Skeletal muscle tissue (tissue), 4 donors: ENCODE measurements around the gene SIPA1L2. TPM values are rescaled to one million over a fixed set of nuclear protein-coding genes. Genes with fewer than 3 reads are reported as not detected.

Experiments
- H3K27ac ChIP-seq: one replicate; pipeline ENCODE4 v1.7.0; 2013; ENCODE audit warnings: mild to moderate bottlenecking, low read depth, low read length, inconsistent platforms
- H3K27me3 ChIP-seq, 3 donors: one replicate each; pipeline ENCODE4 v1.7.0; 2013; ENCODE audit warnings: low read length in 3 of 3; ENCODE audit not compliant: control insufficient read depth in 3 of 3, insufficient read depth in 3 of 3
- H3K36me3 ChIP-seq, 3 donors: one replicate each; pipeline ENCODE4 v1.7.0; 2013; ENCODE audit warnings: low read length in 3 of 3; ENCODE audit not compliant: control insufficient read depth in 3 of 3, insufficient read depth in 3 of 3
- H3K4me1 ChIP-seq, 3 donors: one replicate each; pipeline ENCODE4 v1.7.0; 2013; ENCODE audit warnings: low read length in 3 of 3, mild to moderate bottlenecking in 3 of 3; ENCODE audit not compliant: control insufficient read depth in 3 of 3, insufficient read depth in 3 of 3
- H3K4me3 ChIP-seq, 3 donors: one replicate each; pipeline ENCODE4 v1.7.0; 2013; ENCODE audit warnings: low read length in 3 of 3
- H3K9ac ChIP-seq, 3 donors: one replicate each; pipeline ENCODE4 v1.7.0; 2013; ENCODE audit warnings: low read length in 3 of 3, mild to moderate bottlenecking in 3 of 3, moderate library complexity in 2 of 3, low read depth in 1 of 3
- H3K9me3 ChIP-seq, 3 donors: one replicate each; pipeline ENCODE4 v1.7.0; 2013; ENCODE audit warnings: low read length in 3 of 3; ENCODE audit not compliant: control insufficient read depth in 3 of 3
- total RNA-seq: library from RNA; depleted of rRNA; stranded (reverse); fragments of >200 nt; gene quantifications from one replicate; pipeline ENCODE4 v1.2.3, GENCODE V29; 2014
- donor health status: Osteomylitis.

The SIPA1L2 gene
- total RNA-seq, 1 donor from 2014 or later: 53.2 TPM

- peak overlapping the region in 1 of 3 donors; percentile 73 for H3K4me3 ChIP-seq
- peaks cover 7 to 33% (median 8%) of the 10 kb centered on the region in 3 donors for H3K4me1 ChIP-seq
- no peak overlapping the region for H3K27ac ChIP-seq
Measured at GRCh38 chr1:232627645-232628334, 2.1 kb downstream of the SIPA1L2 start.

GRCh38 chr1:232627171-232627570, 2.8 kb downstream of the SIPA1L2 start:
- H3K27ac ChIP-seq: no peak overlapping the region
- H3K36me3 ChIP-seq: no peaks in the 10 kb centered on the region
- H3K4me3 ChIP-seq: no peak overlapping the region
- peak overlapping the region in 1 of 3 donors; percentile 17 for H3K9ac ChIP-seq
- no peaks in the 10 kb centered on the region for H3K27me3 ChIP-seq
- H3K9me3 ChIP-seq: no peaks in the 10 kb centered on the region
- peaks cover 7 to 35% (median 8%) of the 10 kb centered on the region in 3 donors for H3K4me1 ChIP-seq

More at GRCh38 chr1:232627645-232628334, 2.1 kb downstream of the SIPA1L2 start:
- Histone ChIP-seq H3K36me3 (no peaks in the 10 kb centered on the region), H3K9me3 (no peaks in the 10 kb centered on the region), H3K9ac (no peak overlapping the region), H3K27me3 (no peaks in the 10 kb centered on the region)

DNA sequence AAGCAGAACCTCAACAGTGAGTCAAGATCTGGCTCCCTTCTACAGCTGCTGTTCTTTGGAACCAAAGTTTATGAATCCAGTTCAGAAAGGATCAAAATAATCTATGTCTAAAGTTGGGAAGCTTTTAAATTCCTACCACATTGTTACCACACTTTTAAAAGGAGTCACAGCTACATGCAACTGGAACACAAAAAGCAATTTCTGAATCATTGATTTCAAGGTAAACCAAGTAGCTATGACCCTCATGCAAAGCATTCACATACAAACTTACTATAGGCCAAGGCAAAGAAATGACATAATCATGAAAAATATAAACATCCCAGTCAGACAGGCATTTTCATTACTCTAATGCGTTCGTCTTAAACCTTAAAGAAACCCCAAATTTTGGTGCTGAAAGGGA, 3.5 kb downstream of the SIPA1L2 start:
- Histone ChIP-seq H3K27ac (no peak overlapping the region), H3K36me3 (no peaks in the 10 kb centered on the region), H3K4me1 (peaks cover 7 to 35% (median 8%) of the 10 kb centered on the region in 3 donors), H3K4me3 (no peak overlapping the region), H3K9me3 (no peaks in the 10 kb centered on the region), H3K27me3 (no peaks in the 10 kb centered on the region), H3K9ac (no peak overlapping the region)

DNA sequence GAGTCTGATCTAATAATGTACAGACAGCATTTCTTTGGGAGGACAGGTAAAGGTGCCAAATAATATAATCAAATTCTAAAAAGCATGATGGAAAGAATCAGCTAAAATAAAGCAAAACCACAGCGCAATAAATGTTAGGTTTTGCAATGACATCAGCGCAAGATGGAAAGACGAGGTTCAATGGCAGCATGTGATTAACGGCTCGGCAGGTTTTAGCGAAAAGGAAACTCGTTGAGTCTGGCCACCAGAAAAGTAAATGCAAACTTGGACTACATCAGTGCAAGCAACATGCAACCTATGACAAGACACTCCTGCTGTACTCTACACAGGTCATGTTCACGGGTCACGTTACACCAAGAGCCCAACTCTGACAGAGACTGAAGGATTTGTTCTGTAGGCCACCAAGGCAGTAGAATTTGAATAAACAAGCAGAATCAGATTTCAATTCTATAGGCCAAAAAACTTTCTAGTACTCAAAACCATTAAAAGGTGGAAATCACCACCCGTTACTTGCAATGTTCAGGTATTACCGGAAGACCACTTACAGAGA, 4.5 kb downstream of the SIPA1L2 start:
- no peak overlapping the region for H3K9ac ChIP-seq
- no peaks in the 10 kb centered on the region for H3K36me3 ChIP-seq
- no peak overlapping the region for H3K27ac ChIP-seq
- H3K4me1 ChIP-seq: peaks cover 5 to 36% (median 9%) of the 10 kb centered on the region in 3 donors
- no peaks in the 10 kb centered on the region for H3K27me3 ChIP-seq
- no peaks in the 10 kb centered on the region for H3K9me3 ChIP-seq
- H3K4me3 ChIP-seq: no peak overlapping the region

GRCh38 chr1:232624546-232625281, 5.2 kb downstream of the SIPA1L2 start:
- Histone ChIP-seq H3K27me3 (no peaks in the 10 kb centered on the region), H3K4me1 (peaks cover 9 to 42% (median 13%) of the 10 kb centered on the region in 3 donors), H3K27ac (no peak overlapping the region), H3K36me3 (no peaks in the 10 kb centered on the region), H3K9me3 (no peaks in the 10 kb centered on the region), H3K9ac (no peak overlapping the region), H3K4me3 (no peak overlapping the region)

DNA sequence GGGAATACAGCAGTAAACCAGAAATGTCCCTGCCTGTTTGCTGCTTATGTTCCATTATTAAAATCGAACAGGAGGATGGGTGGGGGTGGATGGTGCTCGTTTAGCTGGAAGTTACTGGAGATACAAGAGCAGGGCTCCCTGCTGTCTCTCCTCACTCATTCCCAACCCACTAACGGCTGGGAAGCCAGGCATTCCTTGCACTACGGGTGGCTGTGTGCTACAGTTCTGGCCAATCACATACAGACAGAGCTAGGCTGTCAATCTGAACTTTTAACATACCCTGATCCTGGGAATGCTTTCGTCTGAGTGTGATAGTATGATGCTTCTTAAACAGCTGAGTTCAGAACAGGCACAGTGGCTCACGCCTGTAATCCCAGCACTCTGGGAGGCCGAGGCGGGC, 7.0 kb downstream of the SIPA1L2 start:
- H3K27ac ChIP-seq: no peak overlapping the region
- H3K27me3 ChIP-seq: no peaks in the 10 kb centered on the region
- peaks cover 6 to 45% (median 9%) of the 10 kb centered on the region in 3 donors for H3K4me1 ChIP-seq
- no peaks in the 10 kb centered on the region for H3K36me3 ChIP-seq
- H3K9me3 ChIP-seq: no peaks in the 10 kb centered on the region
- H3K9ac ChIP-seq: no peak overlapping the region
- no peak overlapping the region for H3K4me3 ChIP-seq

- Histone ChIP-seq H3K27ac (no peak overlapping the region), H3K9me3 (no peaks in the 10 kb centered on the region), H3K4me3 (no peak overlapping the region)
Measured at GRCh38 chr1:232622378-232622777, 7.6 kb downstream of the SIPA1L2 start.

DNA sequence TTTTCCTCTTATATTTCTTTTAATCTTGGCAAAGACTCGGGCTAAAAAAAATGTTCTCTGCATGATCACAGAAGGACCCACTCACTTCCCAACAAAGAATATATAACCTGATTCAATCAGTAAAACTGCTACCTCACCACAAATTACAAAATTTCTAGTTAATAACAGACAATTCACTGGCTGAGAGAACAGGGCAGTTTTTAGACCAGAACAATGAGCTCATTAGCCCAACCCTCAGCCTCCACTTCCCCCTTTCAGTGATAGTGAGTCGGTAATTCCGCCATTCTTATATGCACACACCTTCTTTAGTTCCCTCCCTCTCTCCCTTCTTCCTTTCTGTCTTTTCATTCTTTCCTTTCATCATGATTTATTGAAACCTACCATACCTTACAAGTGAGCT, 8.9 kb downstream of the SIPA1L2 start:
- Histone ChIP-seq H3K27me3 (no peaks in the 10 kb centered on the region), H3K27ac (peak overlapping the region; percentile 65), H3K9me3 (no peaks in the 10 kb centered on the region), H3K36me3 (no peaks in the 10 kb centered on the region), H3K4me3 (no peak overlapping the region), H3K9ac (no peak overlapping the region), H3K4me1 (peaks cover 6 to 39% (median 9%) of the 10 kb centered on the region in 3 donors)

More at GRCh38 chr1:232622378-232622777, 7.6 kb downstream of the SIPA1L2 start:
- H3K36me3 ChIP-seq: no peaks in the 10 kb centered on the region
- no peak overlapping the region for H3K9ac ChIP-seq
- H3K4me1 ChIP-seq: peaks cover 6 to 43% (median 9%) of the 10 kb centered on the region in 3 donors
- no peaks in the 10 kb centered on the region for H3K27me3 ChIP-seq

DNA sequence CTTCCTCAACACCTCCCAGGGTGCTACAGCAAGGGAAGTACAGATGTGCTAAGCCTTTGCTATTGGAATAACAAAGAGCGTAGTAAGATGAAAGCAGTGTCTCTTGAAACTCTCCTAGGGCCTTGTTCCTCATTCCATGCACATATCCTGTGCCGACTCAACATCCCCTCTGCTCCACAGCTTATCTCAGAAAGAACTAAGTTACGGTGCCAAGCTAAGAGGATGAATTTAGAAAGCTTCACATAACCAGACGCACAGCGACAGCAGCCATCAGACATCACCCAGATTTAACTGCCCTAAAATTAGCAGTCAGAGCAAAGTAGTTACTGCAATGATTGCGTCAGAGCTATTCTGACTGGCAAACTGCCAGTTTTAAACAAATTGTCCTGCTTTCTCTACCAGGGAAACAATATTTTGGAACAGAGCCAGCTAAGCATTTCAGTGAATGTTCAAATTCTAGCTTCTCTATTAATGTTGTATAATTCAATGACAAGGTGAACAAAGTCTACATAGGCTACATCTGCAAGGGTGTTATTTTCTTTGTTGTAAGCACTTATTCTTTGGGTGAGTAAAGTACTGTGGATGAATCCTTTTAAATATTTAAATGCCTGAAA, 9.5 kb downstream of the SIPA1L2 start:
- peaks cover 6 to 37% (median 9%) of the 10 kb centered on the region in 3 donors for H3K4me1 ChIP-seq
- H3K36me3 ChIP-seq: no peaks in the 10 kb centered on the region
- no peaks in the 10 kb centered on the region for H3K27me3 ChIP-seq
- H3K9ac ChIP-seq: peak overlapping the region in 2 of 3 donors; percentile 10 to 24
- no peaks in the 10 kb centered on the region for H3K9me3 ChIP-seq
- H3K27ac ChIP-seq: peak overlapping the region; percentile 65
- peak overlapping the region in 2 of 3 donors; percentile 20 to 50 for H3K4me3 ChIP-seq
